NCI-H510A (cell line): Measurements from ENCODE around the gene CREB5.
"Not testable (repeated sequence)": the region's sequence is repeated elsewhere in the genome, so short reads cannot be mapped to it uniquely, and the experiment has no call there.

Experiments used
- DNase-seq: peaks from one replicate; lab custom pipeline; 2025; lab: John Stamatoyannopoulos, UW

The CREB5 gene

DNA sequence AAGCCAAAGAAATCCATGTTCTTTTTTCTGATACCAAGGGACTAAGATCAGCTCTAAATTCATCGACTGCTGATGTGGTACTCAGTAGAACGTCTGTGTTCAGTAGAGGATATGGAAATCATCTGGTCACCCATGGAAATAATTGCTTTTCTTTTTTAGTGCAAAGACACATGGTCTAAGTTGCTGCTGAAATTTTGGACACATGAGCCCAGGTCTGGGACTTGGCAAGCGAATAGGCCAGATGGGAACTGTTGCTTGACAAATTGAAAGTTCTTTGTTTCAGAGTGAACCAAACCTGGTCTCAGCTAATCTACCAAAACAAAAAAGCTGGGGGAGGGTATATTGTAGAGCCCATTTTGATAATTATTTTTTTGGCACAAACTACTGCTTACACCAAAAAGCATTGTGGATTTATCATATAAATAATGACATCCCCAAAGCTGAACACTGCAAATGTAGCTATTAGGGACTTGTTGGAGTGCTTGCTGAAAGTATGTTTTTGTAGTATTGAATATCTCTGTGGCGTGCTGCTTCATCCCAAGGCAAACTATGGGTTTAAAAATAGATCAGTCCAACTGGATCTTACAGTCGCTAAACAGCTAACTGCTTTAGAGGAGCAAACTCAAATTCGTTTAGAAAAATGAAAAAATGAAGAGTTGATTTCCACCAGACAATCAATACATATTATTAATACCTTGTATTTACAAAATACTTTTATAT lies 401.1 kb downstream of the CREB5 start:
- DNase-seq = no peak

DNA sequence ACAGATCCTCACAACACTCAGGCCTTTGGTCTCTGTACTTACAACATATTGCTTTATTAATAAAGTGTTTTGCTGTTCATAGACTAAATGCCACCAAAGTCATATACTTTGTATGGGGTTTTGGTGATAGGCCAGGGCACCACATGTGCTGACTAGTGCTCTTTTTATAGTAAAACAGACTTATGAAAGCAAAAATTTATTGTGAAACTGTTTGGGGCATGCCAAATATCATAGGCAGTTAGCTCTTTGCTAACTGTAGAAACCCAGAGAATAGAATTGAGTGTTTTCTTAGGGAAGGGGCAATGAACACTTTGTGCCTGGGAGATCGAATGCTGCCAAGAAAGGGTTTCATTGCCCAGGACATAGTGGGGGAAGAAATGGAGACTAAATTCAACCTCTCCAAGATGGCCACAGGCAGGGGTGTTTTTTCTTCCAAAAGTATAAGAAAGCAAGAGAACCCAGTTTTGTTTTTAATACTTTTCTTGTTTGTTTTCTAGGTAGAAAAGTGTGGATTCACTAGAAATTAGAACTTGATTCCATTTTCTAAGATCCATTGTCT lies 403.1 kb downstream of the CREB5 start:
- no peak for DNase-seq

DNA sequence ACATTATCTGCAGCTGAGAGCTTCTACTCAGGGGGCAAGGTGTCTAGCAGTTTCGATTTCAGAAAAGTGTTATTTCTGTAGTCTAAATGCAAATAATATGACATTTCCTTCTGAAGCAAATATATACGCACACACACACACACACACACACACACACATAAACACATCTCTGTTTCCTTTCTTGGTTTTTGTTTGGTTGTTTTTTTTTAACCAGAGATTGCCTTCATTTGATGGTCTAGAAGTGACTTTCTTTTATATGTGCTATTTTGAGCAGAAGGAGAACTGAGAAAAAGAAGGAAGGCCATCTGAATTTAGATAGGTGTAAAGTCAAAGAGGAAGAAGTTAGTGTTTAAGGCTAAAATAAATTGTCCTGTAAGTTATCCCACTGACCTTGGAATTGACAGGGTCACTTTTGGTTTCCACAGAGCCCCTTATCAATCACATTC lies 403.6 kb downstream of the CREB5 start:
- no peak for DNase-seq

DNA sequence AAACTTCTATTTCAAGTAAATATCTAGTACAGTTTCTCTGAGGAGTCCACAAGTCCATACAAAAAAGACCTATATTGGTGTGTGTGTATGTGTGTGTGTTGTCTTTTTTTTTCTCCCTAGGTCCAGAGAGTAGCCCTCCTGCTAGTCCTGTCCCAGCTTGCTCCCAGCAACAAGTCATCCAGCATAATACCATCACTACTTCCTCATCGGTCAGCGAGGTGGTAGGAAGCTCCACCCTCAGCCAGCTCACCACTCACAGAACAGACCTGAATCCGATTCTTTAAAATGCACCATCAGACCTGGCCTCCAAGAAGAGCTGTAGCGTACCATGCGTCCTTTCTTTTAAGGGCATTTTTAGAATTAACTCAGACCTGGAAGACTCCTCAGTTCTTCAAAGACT lies 406.7 kb downstream of the CREB5 start:
- no peak for DNase-seq

DNA sequence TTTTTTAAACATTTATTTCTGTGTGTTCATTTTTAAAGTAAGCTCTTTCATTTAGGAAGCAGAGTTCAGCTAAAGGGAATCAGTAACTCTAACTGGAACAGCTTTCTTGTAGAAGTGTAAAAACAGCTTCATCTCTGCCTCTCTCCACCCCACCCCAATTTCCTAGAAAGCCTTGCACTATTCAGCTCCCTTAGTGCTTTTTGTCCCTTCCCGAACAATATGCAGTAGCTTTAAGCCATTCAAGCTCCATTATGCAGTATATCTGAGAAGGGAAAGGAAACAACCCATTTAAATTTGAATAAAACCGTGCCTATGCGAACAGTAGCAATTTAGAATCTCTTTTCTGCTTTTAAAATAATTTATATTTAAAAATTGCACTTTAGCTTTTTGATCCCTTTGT lies 411.3 kb downstream of the CREB5 start:
- no peak for DNase-seq

DNA sequence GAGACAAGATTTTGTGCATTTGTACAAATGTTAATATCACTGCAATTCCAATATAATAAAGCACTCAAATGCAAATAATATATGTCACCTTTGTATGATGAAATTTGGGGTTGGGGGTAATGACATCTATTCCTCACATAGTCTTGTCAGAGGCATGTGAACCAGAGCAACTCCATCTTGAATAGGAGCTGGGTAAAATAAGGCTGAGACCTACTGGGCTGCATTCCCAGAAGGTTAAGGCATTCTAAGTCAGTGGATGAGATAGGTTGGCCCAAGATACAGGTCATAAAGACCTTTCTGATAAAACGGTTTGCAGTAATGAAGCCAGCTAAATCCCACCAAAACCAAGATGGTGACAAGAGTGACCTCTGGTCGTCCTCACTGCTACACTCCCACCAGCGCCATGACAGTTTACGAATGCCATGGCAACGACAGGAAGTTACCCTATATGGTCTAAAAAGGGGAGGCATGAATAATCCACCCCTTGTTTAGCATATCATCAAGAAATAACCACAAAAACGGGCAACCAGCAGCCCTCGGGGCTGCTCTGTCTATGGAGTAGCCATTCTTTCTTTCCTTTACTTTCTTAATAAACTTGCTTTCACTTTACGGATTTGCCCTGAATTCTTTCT lies 413.6 kb downstream of the CREB5 start:
- DNase-seq = not testable (repeated sequence)

DNA sequence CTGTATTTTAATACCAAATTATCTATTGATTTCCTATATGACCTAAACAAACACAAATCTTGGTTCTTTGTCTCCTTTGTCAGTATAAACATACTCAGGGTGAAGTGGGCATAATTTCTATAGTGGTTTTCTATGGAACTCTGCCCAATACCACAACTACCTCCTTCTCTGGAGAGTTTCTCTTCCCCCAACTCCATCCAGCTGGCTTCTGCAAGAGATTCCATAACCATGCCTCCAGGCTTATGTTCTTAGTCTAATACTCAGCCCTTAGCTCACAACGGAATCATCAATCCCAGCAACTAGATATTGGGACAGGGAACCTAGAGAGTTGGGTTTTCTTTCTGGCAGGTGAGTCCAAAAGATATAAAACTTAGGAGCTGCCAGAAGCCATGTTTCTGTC lies 418.5 kb downstream of the CREB5 start:
- DNase-seq = no peak

DNA sequence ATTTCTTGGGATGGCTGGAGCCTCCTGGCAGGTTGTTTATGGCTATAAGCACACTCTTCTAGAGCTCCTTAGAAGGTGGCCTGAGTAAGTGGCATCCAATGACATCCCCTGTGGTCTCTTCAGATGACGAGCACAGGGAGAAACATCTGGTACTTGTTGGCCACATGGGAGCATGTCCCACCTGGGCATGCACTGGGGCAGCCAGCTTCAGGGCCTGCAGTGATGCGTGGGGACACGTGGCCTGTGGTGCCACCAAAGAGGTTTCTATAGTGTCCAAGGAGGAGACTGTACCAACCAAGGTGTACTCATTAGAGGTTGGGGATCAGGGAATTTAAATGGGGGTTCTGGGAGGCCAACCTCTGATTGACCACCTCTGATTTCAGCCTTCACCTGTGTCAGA lies 420.4 kb downstream of the CREB5 start:
- no peak for DNase-seq

DNA sequence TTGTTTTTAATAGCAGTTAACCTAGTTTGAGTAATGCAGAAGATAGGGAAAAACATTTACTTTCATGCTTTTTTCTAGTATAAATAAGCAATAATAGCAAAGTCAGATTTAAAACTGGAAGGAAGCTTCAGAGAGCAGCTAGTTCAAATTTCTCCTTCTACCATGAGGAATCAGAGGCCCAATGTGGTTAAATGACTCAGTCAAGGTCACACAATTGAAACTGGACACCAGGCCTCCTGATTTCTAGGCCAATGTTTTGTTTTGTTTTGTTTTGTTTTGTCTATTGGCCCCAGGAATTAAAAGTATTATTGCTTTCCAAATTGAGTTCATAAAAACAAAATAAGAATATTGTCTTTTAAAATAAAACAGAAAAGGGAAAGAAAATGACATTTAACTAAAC lies 423.5 kb downstream of the CREB5 start:
- DNase-seq = no peak

DNA sequence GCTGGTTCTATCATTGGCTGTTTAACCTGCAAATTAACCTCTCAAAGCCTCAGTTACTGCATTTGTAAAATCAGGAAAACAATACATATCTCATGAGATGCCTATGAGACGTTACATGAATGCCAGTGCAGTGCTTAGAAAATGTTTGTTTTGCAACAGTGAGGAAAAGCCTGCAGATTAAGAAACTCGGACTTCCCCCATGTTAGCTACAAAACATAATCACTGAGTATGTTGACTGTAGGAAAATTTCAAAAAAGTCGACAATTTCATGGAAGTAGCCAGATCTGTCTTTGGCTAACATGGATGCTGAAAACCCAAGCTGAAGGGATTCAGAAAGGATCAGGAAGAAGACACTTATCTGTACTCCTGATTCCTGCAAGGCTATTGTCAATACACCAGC lies 424.4 kb downstream of the CREB5 start:
- no peak for DNase-seq

DNA sequence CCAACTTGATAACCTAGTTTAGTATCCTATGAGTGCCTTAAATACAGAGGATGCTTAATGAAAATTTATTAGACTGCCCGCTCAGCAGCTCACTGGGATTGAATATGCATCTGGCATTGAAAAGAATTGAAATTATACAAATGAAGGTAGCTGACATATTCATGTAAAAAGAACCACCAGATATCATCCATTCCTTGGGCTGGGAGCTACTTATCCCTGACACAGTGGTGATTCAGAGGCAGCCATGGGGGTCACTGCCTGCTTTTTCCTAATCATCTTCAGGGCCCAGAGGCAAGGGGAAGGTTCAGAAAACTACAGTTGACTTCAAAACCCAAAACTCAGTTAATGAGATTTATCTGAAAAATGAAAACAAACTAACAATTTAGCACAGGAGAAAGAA lies 424.9 kb downstream of the CREB5 start:
- no peak for DNase-seq

DNA sequence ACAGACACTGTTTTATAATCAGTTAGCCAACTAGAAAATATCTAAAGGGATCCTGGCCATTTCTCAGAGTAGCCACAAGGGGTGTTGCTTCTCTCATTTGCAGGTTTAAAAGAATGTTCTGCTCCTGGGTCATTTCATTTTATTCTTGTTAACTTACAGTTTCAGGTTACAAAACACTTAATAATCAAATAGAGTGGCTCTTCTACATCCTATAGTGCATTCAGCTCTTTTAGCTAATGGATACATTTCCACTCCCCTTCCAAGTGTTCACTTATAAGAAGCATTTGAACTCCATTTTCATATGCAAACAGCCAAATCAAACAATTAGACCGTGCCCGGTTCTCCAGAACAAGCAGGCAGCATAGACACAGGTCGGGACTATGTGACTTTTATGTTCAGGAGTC lies 428.3 kb downstream of the CREB5 start:
- peak; percentile 58 for DNase-seq

DNA sequence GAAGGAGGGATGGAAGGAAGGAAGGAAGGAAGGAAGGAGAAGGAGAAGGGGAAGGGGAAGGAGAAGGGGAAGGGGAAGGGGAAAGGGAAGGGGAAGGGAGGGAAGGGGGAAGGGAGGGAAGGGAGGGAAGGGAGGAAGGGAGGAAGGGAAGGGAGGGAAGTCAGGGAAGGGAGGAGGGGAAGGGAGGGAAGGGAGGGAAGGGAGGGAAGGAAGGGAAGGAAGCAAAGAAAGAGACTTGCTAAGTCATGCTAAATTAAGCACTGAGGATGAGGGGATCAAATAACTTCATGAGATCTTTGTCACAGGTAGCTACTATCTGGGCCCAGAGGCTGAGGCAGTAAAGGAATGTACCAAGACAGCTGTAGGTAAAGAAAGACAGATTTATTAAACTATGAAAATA lies 429.4 kb downstream of the CREB5 start:
- DNase-seq = no peak

DNA sequence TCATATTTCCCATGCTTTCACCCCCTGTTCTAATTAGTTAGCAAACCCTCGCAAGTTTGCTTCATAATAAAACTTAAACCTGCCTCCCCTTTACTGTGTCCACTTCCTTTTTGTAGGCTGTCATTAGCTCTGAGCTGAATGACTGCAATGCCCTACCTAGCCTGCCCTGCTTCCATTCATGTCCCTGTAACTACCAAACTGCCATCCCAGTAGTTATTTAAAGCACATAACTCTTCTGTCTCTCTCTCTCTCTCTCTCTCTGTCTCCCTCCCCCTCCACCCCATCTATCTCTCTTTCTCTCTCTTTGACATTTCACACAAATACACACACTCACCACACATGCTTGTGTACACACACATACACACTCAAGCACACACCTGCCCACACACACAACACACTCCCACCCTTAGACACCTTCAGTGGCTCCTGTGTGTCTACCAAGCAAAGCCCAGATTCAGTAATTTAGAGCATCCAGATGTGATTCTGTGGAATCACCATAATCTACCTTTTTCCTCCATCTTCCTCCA lies 430.5 kb downstream of the CREB5 start:
- no peak for DNase-seq

DNA sequence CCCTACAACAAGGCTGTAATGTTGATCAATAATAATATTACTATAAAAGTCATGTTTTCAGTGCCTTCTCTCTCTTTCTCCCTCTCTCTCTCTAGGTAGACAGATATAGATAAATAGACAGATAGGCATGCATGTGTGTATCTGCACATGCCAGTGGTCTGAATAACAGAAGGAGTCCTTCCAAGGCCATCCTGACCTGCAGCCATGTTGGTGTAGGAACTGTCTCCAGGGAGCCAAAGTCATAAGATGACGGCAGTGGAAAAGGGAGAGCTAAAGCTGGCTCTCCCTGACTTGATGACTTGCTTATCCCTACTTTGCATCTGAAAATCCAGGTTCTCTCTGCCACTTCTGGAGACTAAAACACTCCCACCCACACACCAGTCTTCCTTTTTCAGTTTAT lies 432.8 kb downstream of the CREB5 start:
- DNase-seq = no peak

DNA sequence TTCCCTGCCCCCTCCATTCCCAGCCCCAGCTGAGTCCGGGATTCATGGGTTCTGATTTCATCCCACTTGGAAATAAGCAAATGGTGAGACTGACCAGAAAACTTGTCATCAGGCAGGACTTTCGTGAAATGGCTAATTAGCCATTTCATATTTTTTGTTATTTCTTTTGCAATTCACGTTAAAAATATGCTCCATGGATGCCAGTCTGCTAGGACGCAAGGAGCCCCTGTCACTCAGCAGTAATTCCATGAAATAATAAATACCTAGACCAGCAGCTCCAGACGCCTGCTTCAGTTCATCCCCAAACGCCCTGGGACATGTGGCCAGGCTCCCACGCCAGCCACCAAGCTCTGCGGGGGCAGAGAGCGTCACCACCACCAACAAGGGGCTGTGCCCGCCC lies 434.9 kb downstream of the CREB5 start:
- no peak for DNase-seq

DNA sequence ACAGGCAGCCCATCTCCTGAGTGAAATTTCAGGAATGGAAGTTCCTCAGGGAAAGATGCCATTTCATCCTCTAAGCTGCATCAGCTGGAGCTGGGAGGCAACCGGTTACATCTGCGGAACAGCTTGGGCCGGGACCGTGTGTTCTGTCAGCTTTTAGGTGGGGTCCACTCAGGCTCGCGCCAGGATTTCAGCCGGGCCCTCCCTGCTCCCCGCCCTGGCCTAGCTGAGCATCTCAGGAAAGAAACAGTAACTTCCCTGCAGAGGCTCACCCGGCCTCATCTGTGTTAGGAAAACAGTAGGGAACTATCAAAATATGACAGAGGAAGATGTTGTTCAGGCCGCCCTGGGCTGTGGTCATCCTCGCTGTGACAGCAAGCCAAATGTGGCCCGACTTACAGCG lies 435.4 kb downstream of the CREB5 start:
- no peak for DNase-seq

DNA sequence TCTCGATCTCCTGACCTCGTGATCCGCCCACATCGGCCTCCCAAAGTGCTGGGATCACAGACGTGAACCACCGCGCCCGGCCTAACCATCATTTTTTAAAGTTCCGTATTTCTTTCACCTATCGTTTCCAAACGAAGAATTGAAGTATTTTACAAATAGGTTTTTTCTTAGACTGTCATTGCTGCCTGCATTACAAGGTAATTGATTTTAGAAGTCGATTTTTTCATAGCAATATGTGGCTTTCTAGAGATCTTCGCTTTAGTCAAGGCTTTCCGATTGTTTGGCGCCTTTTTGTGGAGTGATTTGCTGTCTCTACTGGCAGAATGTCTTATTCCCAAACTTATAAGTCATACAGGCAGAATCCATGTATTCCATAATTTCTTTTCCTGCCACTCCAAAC lies 436.6 kb downstream of the CREB5 start:
- no peak for DNase-seq

DNA sequence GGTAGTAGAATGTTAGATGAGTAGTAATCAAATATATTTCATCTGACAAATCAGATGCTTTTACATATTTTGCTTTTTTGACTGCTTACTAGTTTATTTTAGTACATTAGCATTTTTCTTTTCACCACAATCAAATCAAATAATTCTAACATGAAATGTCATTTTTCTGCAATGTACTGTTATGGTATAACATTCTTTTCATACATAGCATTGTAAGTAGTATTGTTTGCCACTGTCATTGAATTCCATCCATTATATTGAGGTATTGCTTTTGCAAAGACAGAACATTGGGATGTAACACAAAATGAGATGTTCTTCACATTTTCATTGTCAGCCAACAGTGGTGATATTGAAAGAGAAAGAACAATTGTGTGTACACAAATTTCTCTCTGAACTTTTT lies 438.4 kb downstream of the CREB5 start:
- no peak for DNase-seq

DNA sequence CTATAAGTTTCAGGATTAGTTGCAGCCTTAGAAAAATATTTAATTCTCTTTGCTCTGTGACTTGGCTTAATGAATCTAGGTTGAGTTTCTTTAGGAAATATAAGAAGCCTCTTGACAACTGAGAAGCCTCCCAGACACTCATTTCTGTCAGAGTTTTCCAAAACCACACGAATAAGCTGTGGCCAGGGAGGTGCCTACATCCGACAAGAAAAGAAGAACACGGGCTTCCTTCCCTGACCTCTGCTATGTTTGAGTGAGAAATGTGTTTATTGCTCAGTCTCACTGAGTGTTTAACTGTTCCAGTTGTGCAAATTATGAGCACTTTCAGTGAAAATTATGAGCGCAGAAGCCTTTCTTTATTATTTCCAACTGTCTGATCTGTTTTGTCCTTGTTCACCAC lies 440.8 kb downstream of the CREB5 start:
- no peak for DNase-seq

DNA sequence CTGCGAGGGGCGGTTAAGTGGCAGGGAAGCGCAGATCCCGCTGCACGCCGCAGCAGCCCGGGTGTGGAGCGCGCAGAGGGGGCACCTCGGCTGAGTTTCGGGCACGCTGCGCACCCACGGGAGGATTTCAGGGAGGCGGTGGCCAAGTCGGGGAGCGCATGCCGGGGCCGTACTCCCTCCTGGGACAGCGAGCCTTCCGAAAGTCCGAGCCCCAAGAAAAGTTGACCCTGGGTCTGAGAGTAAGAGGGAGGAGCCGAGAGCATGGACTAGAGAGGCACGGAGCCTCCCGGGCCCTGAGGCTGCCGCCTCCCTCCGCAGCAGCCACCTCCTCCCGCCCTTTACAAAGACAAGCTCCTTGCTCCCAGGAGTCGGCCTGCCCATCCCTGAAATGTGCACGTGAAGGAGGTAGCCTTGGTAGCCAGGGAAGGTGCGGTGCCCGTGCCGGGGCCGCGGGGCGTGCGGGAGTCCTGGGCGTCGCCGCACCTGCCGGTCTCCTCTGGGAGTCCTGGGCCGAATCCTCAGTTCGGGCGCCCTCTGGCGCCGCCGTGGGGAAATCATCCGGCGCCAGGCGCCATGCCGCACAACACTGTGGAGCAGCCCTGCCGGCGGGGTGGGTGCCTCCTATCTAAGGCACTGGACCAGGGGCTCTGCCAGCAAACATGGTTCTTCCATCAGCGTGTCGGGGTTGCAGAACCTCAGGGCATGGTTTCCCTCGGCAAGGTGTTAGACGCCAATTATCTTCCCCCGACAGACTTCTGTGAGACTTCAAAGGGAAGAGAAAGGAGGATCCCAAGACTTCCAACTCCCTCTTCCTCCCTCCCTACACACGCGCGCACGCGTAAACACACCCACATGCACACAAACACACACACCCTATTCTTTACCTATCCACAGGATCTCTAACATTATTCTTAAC lies 441.8 kb downstream of the CREB5 start:
- peak; percentile 43 for DNase-seq

DNA sequence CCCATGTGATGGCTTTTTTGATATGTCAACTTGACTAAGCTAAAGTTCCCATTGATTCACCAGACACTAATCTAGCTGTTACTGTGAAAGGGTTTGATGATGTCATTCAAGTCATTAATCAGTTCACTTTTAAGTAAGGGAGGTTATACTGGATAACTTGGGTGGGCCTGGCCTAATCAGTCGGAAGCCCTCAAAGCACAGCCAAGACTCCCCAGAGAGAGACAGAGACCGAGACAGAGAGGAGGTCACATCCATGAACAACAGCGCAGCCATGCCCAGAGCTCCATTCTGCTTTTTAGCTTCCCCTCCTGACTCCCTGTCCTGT lies 442.4 kb downstream of the CREB5 start:
- DNase-seq = no peak
